Activated T-helper 9 cell treated with anti-CD3 and anti-CD28 coated beads, Interleukin-2, amount 50 U/mL, for 16 hours (primary cell): ENCODE measurements around the gene SNX27.
"Not testable (repeated sequence)": the region's sequence is repeated elsewhere in the genome, so short reads cannot be mapped to it uniquely, and the experiment has no call there.

Experiments
- DNase-seq: peaks from one replicate; pipeline ENCODE4 v3.0.0-alpha.2; 2020; ENCODE audit warnings: low read depth

Gene SNX27

GRCh38 chr1:151604291-151604690 is 7.6 kb upstream of the SNX27 start:
- no peak for DNase-seq

GRCh38 chr1:151606384-151606783 is 5.5 kb upstream of the SNX27 start:
- no peak for DNase-seq

GRCh38 chr1:151606857-151607256 is 5.0 kb upstream of the SNX27 start:
- no peak for DNase-seq

- DNase-seq = no peak
Observed at GRCh38 chr1:151610142-151610541, 1.7 kb upstream of the SNX27 start.

GRCh38 chr1:151611288-151611790 is 511 bp upstream of the SNX27 start:
- DNase-seq = no peak

GRCh38 chr1:151612501-151613281 is 841 bp downstream of the SNX27 start:
- peak; percentile 5 for DNase-seq

- no peak for DNase-seq
Observed at GRCh38 chr1:151613282-151613780, 1.5 kb downstream of the SNX27 start.

GRCh38 chr1:151615711-151616504 is 4.1 kb downstream of the SNX27 start:
- DNase-seq = no peak

- DNase-seq = no peak
Observed at GRCh38 chr1:151616505-151616849, 4.6 kb downstream of the SNX27 start.

GRCh38 chr1:151618003-151618402 is 6.2 kb downstream of the SNX27 start:
- no peak for DNase-seq

- DNase-seq = no peak
Observed at GRCh38 chr1:151618470-151618869, 6.6 kb downstream of the SNX27 start.

GRCh38 chr1:151618996-151619395 is 7.1 kb downstream of the SNX27 start:
- not testable (repeated sequence) for DNase-seq

- no peak for DNase-seq
Observed at GRCh38 chr1:151619489-151620093, 7.7 kb downstream of the SNX27 start.

- no peak for DNase-seq
Observed at GRCh38 chr1:151620286-151620685, 8.4 kb downstream of the SNX27 start.

GRCh38 chr1:151621351-151621750 is 9.5 kb downstream of the SNX27 start:
- DNase-seq = no peak

GRCh38 chr1:151624783-151625182 is 12.9 kb downstream of the SNX27 start:
- no peak for DNase-seq

- DNase-seq = no peak
Observed at GRCh38 chr1:151626740-151627334, 15.0 kb downstream of the SNX27 start.

GRCh38 chr1:151629278-151629677 is 17.4 kb downstream of the SNX27 start:
- DNase-seq = no peak

- no peak for DNase-seq
Observed at GRCh38 chr1:151635479-151636072, 23.7 kb downstream of the SNX27 start.

GRCh38 chr1:151638074-151638775 is 26.4 kb downstream of the SNX27 start:
- DNase-seq = no peak

- no peak for DNase-seq
Observed at GRCh38 chr1:151638812-151639211, 27.0 kb downstream of the SNX27 start.
